Smooth muscle cell (in vitro differentiated cells): ENCODE data around the gene CDC25A. TPM values are rescaled to one million over a fixed set of nuclear protein-coding genes. Genes with fewer than 3 reads are reported as not detected.

Source experiments
- DNase-seq: peaks from one replicate; lab custom pipeline; 2025; ENCODE audit not compliant: unreplicated experiment; lab: John Stamatoyannopoulos, UW
- H2AFZ ChIP-seq: fragments of 200-600 bp; sonication (generic); 2 replicates; pipeline ENCODE4 v1.6.0; 2016; ENCODE audit warnings: antibody characterized with exemption, low read depth, mild to moderate bottlenecking
- H3F3A ChIP-seq: fragments of 200-600 bp; sonication (generic); 2 replicates; pipeline ENCODE4 v1.6.0; 2017; ENCODE audit warnings: antibody characterized with exemption, low read depth
- H3K27ac ChIP-seq: fragments of 200-600 bp; sonication (generic); 2 replicates; pipeline ENCODE4 v1.5.1; 2016; ENCODE audit warnings: low read depth, mild to moderate bottlenecking
- H3K27me3 ChIP-seq: fragments of 200-600 bp; sonication (generic); 2 replicates; pipeline ENCODE4 v1.6.1; 2016; ENCODE audit warnings: low read depth, mild to moderate bottlenecking
- H3K36me3 ChIP-seq: fragments of 200-600 bp; sonication (generic); 2 replicates; pipeline ENCODE4 v1.5.1; 2016; ENCODE audit warnings: low read depth
- H3K4me1 ChIP-seq: fragments of 200-600 bp; sonication (generic); 2 replicates; pipeline ENCODE4 v1.5.1; 2016; ENCODE audit warnings: low read depth
- H3K4me2 ChIP-seq: fragments of 200-600 bp; sonication (generic); 2 replicates; pipeline ENCODE4 v1.6.0; 2016; ENCODE audit warnings: mild to moderate bottlenecking
- H3K4me3 ChIP-seq: fragments of 200-600 bp; sonication (generic); 2 replicates; pipeline ENCODE4 v1.5.1; 2016; ENCODE audit warnings: mild to moderate bottlenecking
- H3K79me2 ChIP-seq: fragments of 200-600 bp; sonication (generic); 2 replicates; pipeline ENCODE4 v1.6.0; 2016; ENCODE audit warnings: low read depth, mild to moderate bottlenecking
- H3K9ac ChIP-seq: fragments of 200-600 bp; sonication (generic); 2 replicates; pipeline ENCODE4 v1.6.0; 2016; ENCODE audit warnings: low read depth
- H3K9me3 ChIP-seq: fragments of 200-600 bp; sonication (generic); replicated peaks from 2 replicates; pipeline ENCODE4 v1.5.1; 2016; ENCODE audit warnings: low read depth
- H4K20me1 ChIP-seq: fragments of 200-600 bp; sonication (generic); 2 replicates; pipeline ENCODE4 v1.6.0; 2016; ENCODE audit warnings: low read depth
- CTCF ChIP-seq: fragments of 200-600 bp; sonication (generic); IDR thresholded peaks from 2 replicates; pipeline ENCODE4 v1.5.1; 2017; ENCODE audit warnings: borderline replicate concordance, mild to moderate bottlenecking, antibody characterized with exemption; ENCODE audit not compliant: insufficient read depth, poor library complexity, severe bottlenecking
- WGBS: methylation state at CpG from one replicate; pipeline ENCODE4 v1.1.7; 2016; ENCODE audit warnings: low lambda C conversion rate; 5-methylcytosine and 5-hydroxymethylcytosine counted together
- polyA plus RNA-seq: library from polyadenylated mRNA; unstranded; fragments of >200 nt; fragmentation: Nextera tagmentation; extraction: Ambion mirVana; gene quantifications from 2 replicates; pipeline ENCODE4 v1.2.1, GENCODE V29; 2016
- total RNA-seq: library from RNA; depleted of rRNA; stranded (reverse); fragments of >200 nt; gene quantifications from 2 replicates; pipeline ENCODE4 v1.2.3, GENCODE V29; 2014

The CDC25A gene
- total and polyA plus RNA-seq, 2 experiments from 2014 or later, result 2.5 to 4.2 TPM

DNA sequence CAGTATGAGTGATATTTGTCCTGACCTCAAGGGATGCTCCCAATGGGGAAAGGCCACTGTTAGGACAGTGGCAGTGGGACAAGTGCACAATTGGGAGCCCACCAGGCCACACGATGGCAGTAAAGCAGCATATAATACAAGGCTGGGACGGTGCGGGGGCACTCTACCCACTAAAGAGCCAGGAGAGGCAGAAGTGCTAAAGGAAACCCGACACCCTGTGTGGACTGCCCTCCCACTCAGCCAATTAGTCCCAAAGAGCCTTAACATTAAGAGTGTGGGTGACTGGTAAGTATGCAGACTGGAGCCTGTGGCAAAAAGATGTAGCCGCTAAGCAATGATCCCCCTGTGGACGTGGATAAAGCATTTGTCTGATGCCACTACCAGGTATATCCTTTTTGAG lies 44.5 kb upstream of the CDC25A start:
- no peak overlapping the region for H3K27ac ChIP-seq
- no peaks in the 10 kb centered on the region for H3K36me3 ChIP-seq
- H3K9ac ChIP-seq, result no peak overlapping the region
- WGBS, result 21% methylated on average over 6 of the region's 6 CpGs
- H3K27me3 ChIP-seq, result no peaks in the 10 kb centered on the region
- no peaks in the 10 kb centered on the region for H3F3A ChIP-seq
- H3K79me2 ChIP-seq, result no peaks in the 10 kb centered on the region
- peak overlapping the region; percentile 49 for H3K4me2 ChIP-seq
- peak; percentile 64 for TF ChIP-seq CTCF
- H4K20me1 ChIP-seq, result no peaks in the 10 kb centered on the region
- no peak overlapping the region for H3K4me3 ChIP-seq
- no peak overlapping the region for H2AFZ ChIP-seq
- peaks cover 12% of the 10 kb centered on the region for H3K4me1 ChIP-seq
- peak; percentile 15 for DNase-seq
- no peaks in the 10 kb centered on the region for H3K9me3 ChIP-seq

DNA sequence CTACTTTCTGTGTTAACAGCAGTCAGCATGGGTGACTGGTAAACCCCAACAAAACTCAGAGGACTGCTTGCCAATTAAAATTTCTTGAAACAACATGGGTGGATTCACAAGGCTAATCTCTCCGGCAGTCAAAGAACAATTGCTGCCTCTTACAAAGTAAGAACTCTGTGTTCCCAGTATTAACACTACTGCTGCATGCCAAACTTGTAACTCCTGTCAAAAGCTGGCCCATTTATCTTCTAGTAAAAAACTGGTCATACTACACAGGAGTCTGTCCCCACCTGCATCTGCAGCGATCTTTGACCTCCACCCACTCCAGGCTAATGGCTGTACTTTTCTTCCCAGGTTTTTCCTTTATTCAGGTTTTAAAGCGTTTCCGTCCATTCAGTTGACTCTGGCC lies 44.0 kb upstream of the CDC25A start:
- 80% methylated on average over 4 of the region's 4 CpGs for WGBS
- no peak for DNase-seq
- Histone ChIP-seq H3K4me1 (peaks cover 12% of the 10 kb centered on the region), H3F3A (no peaks in the 10 kb centered on the region), H2AFZ (no peak overlapping the region), H3K27me3 (no peaks in the 10 kb centered on the region), H3K27ac (no peak overlapping the region), H3K4me3 (no peak overlapping the region), H3K9me3 (no peaks in the 10 kb centered on the region), H4K20me1 (no peaks in the 10 kb centered on the region), H3K79me2 (no peaks in the 10 kb centered on the region), H3K4me2 (no peak overlapping the region), H3K36me3 (no peaks in the 10 kb centered on the region), H3K9ac (no peak overlapping the region)
- TF ChIP-seq CTCF, result no peak

DNA sequence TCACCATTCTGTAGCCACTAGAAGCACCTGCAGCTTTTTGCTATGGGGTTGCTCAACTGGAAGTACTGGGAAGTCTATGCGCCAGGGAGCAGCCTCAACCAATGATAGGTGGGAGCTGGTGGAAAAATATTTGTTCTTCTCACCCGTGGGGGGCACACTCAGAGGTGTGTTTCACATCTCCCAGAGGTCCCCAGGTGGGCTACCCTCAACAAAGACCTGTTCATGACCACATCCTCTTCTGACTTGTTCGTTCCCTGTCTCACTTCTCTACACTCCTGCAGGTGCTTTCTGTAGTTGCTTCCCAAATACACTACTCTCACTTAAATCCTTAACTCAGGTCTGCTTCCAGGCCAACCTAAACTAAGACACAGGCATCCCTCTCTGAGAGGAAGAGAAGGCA lies 38.7 kb upstream of the CDC25A start:
- 67% methylated on average over 3 of the region's 3 CpGs for WGBS
- H3K4me2 ChIP-seq, result no peak overlapping the region
- H3K36me3 ChIP-seq, result no peaks in the 10 kb centered on the region
- H3F3A ChIP-seq, result no peaks in the 10 kb centered on the region
- H3K79me2 ChIP-seq, result no peaks in the 10 kb centered on the region
- peaks cover 8% of the 10 kb centered on the region for H3K4me1 ChIP-seq
- no peaks in the 10 kb centered on the region for H4K20me1 ChIP-seq
- H3K9me3 ChIP-seq, result no peaks in the 10 kb centered on the region
- DNase-seq, result no peak
- H3K27ac ChIP-seq, result no peak overlapping the region
- H3K4me3 ChIP-seq, result no peak overlapping the region
- no peak for TF ChIP-seq CTCF
- no peak overlapping the region for H2AFZ ChIP-seq
- H3K27me3 ChIP-seq, result no peaks in the 10 kb centered on the region
- H3K9ac ChIP-seq, result no peak overlapping the region

- Histone ChIP-seq H3K4me3 (no peak overlapping the region), H3F3A (no peaks in the 10 kb centered on the region), H3K36me3 (no peaks in the 10 kb centered on the region), H3K27me3 (no peaks in the 10 kb centered on the region), H2AFZ (no peak overlapping the region), H3K9me3 (no peaks in the 10 kb centered on the region), H3K4me2 (no peak overlapping the region), H3K27ac (no peak overlapping the region), H3K79me2 (no peaks in the 10 kb centered on the region), H3K9ac (no peak overlapping the region), H3K4me1 (no peaks in the 10 kb centered on the region), H4K20me1 (no peaks in the 10 kb centered on the region)
- WGBS, result 94% methylated on average over 3 of the region's 3 CpGs
- no peak for TF ChIP-seq CTCF
- no peak for DNase-seq
Measured at GRCh38 chr3:48225587-48225986, 37.4 kb upstream of the CDC25A start.
